Ishikawa (cell line): ENCODE measurements around the gene RFTN1.

Experiments
- CEBPB ChIP-seq: IDR thresholded peaks from 2 replicates; pipeline ENCODE4 v1.6.1; 2012
- CREB1 ChIP-seq: IDR thresholded peaks from 2 replicates; pipeline ENCODE4 v1.6.1; 2012; ENCODE audit warnings: low read depth
- EGR1 ChIP-seq: IDR thresholded peaks from 2 replicates; pipeline ENCODE4 v1.6.1; 2012
- EP300 ChIP-seq: IDR thresholded peaks from 2 replicates; pipeline ENCODE4 v1.6.1; 2012; ENCODE audit warnings: borderline replicate concordance
- FOXM1 ChIP-seq: IDR thresholded peaks from 2 replicates; pipeline ENCODE4 v1.6.1; 2012; ENCODE audit warnings: low read depth, borderline replicate concordance
- MAX ChIP-seq: IDR thresholded peaks from 2 replicates; pipeline ENCODE4 v1.6.1; 2012
- NFIC ChIP-seq: IDR thresholded peaks from 2 replicates; pipeline ENCODE4 v1.6.1; 2012
- RAD21 ChIP-seq: IDR thresholded peaks from 2 replicates; pipeline ENCODE4 v1.6.1; 2012; ENCODE audit warnings: low read depth
- TAF1 ChIP-seq: IDR thresholded peaks from 2 replicates; pipeline ENCODE4 v1.6.1; 2012; ENCODE audit warnings: low read depth, mild to moderate bottlenecking
- TCF12 ChIP-seq: IDR thresholded peaks from 2 replicates; pipeline ENCODE4 v1.6.1; 2012; ENCODE audit warnings: low read depth
- TEAD4 ChIP-seq: IDR thresholded peaks from 2 replicates; pipeline ENCODE4 v1.6.1; 2012
- YY1 ChIP-seq: IDR thresholded peaks from 2 replicates; pipeline ENCODE4 v1.6.1; 2012; ENCODE audit warnings: low read depth
- ZBTB7A ChIP-seq: IDR thresholded peaks from 2 replicates; pipeline ENCODE4 v1.6.1; 2012; ENCODE audit warnings: low read depth
- TF ChIP-seq, protein P1 (sequence below): IDR thresholded peaks from 2 replicates; pipeline ENCODE4 v1.6.1; 2012; ENCODE audit warnings: low read depth, mild to moderate bottlenecking
- TF ChIP-seq, protein P2 (sequence below): IDR thresholded peaks from 2 replicates; pipeline ENCODE4 v1.6.1; 2012

The RFTN1 gene

GRCh38 chr3:16455001-16455400 is 58.5 kb downstream of the RFTN1 start:
- no peak for TF ChIP-seq YY1
- no peak for TF ChIP-seq EP300
- no peak for TF ChIP-seq NFIC
- TF ChIP-seq CEBPB, result no peak
- TF ChIP-seq TAF1, result no peak
- TF ChIP-seq CREB1, result no peak
- no peak for TF ChIP-seq TCF12
- no peak for TF ChIP-seq FOXM1
- no peak for TF ChIP-seq TEAD4
- TF ChIP-seq, protein P1, sequence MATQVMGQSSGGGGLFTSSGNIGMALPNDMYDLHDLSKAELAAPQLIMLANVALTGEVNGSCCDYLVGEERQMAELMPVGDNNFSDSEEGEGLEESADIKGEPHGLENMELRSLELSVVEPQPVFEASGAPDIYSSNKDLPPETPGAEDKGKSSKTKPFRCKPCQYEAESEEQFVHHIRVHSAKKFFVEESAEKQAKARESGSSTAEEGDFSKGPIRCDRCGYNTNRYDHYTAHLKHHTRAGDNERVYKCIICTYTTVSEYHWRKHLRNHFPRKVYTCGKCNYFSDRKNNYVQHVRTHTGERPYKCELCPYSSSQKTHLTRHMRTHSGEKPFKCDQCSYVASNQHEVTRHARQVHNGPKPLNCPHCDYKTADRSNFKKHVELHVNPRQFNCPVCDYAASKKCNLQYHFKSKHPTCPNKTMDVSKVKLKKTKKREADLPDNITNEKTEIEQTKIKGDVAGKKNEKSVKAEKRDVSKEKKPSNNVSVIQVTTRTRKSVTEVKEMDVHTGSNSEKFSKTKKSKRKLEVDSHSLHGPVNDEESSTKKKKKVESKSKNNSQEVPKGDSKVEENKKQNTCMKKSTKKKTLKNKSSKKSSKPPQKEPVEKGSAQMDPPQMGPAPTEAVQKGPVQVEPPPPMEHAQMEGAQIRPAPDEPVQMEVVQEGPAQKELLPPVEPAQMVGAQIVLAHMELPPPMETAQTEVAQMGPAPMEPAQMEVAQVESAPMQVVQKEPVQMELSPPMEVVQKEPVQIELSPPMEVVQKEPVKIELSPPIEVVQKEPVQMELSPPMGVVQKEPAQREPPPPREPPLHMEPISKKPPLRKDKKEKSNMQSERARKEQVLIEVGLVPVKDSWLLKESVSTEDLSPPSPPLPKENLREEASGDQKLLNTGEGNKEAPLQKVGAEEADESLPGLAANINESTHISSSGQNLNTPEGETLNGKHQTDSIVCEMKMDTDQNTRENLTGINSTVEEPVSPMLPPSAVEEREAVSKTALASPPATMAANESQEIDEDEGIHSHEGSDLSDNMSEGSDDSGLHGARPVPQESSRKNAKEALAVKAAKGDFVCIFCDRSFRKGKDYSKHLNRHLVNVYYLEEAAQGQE, result no peak
- TF ChIP-seq RAD21, result no peak
- no peak for TF ChIP-seq ZBTB7A
- TF ChIP-seq MAX, result no peak
- TF ChIP-seq, protein P2, sequence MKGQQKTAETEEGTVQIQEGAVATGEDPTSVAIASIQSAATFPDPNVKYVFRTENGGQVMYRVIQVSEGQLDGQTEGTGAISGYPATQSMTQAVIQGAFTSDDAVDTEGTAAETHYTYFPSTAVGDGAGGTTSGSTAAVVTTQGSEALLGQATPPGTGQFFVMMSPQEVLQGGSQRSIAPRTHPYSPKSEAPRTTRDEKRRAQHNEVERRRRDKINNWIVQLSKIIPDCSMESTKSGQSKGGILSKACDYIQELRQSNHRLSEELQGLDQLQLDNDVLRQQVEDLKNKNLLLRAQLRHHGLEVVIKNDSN, result no peak
- no peak for TF ChIP-seq EGR1

GRCh38 chr3:16452261-16452660 is 61.2 kb downstream of the RFTN1 start:
- TF ChIP-seq CREB1 (no peak), EGR1 (no peak), TAF1 (no peak), TEAD4 (no peak), TCF12 (no peak), NFIC (no peak), ZBTB7A (no peak), EP300 (no peak), FOXM1 (no peak), RAD21 (no peak), MAX (no peak)
- TF ChIP-seq, protein P2, result no peak
- TF ChIP-seq, protein P1, result no peak

DNA sequence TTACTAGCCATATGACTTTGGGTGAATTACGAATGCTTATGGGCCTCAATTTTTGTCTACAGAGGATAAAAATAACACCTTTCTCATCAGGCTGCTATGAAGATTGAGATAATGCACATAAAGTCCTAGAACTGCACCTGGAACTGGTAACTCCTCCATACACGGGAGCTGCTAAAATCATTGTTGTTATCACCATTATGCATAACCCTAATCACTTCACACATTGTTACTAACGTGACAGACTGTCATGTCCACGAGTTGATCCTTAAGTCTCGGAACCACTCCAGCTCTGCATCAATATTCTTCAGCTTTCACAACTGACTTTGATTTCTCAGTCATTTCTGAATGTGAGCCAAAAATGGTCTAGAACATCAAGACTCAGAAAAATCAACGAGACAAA is 64.1 kb downstream of the RFTN1 start:
- TF ChIP-seq CREB1, result no peak
- TF ChIP-seq TAF1, result no peak
- TF ChIP-seq ZBTB7A, result no peak
- no peak for TF ChIP-seq EGR1
- TF ChIP-seq, protein P1, result no peak
- TF ChIP-seq YY1, result no peak
- no peak for TF ChIP-seq FOXM1
- TF ChIP-seq TCF12, result no peak
- no peak for TF ChIP-seq TEAD4
- no peak for TF ChIP-seq NFIC
- no peak for TF ChIP-seq CEBPB
- TF ChIP-seq, protein P2, result no peak
- no peak for TF ChIP-seq RAD21
- no peak for TF ChIP-seq EP300
- TF ChIP-seq MAX, result no peak

- TF ChIP-seq TCF12, result no peak
- no peak for TF ChIP-seq CREB1
- TF ChIP-seq FOXM1, result no peak
- no peak for TF ChIP-seq EP300
- TF ChIP-seq TEAD4, result no peak
- TF ChIP-seq RAD21, result no peak
- TF ChIP-seq EGR1, result no peak
- no peak for TF ChIP-seq NFIC
- TF ChIP-seq MAX, result no peak
- TF ChIP-seq, protein P2, result no peak
- no peak for TF ChIP-seq CEBPB
- TF ChIP-seq, protein P1, result no peak
- no peak for TF ChIP-seq TAF1
- no peak for TF ChIP-seq YY1
- TF ChIP-seq ZBTB7A, result no peak
These were observed 64.8 kb downstream of the RFTN1 start for GRCh38 chr3:16448639-16449070.
